ENCODE results near the gene NPTX1.

GRCh38 chr17:80446645-80447405 is 29.6 kb downstream of the NPTX1 start:
- TF ChIP-seq, protein P1, sequence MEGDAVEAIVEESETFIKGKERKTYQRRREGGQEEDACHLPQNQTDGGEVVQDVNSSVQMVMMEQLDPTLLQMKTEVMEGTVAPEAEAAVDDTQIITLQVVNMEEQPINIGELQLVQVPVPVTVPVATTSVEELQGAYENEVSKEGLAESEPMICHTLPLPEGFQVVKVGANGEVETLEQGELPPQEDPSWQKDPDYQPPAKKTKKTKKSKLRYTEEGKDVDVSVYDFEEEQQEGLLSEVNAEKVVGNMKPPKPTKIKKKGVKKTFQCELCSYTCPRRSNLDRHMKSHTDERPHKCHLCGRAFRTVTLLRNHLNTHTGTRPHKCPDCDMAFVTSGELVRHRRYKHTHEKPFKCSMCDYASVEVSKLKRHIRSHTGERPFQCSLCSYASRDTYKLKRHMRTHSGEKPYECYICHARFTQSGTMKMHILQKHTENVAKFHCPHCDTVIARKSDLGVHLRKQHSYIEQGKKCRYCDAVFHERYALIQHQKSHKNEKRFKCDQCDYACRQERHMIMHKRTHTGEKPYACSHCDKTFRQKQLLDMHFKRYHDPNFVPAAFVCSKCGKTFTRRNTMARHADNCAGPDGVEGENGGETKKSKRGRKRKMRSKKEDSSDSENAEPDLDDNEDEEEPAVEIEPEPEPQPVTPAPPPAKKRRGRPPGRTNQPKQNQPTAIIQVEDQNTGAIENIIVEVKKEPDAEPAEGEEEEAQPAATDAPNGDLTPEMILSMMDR (IDR thresholded peaks at IDR 0.05) = no peak
- TF ChIP-seq POLR2A (IDR thresholded peaks at IDR 0.05) = no peak
